ENCODE data around the gene GALNT8.
"Not testable (repeated sequence)": the region's sequence is repeated elsewhere in the genome, so short reads cannot be mapped to it uniquely, and the experiment has no call there.

GALNT8 gene

DNA sequence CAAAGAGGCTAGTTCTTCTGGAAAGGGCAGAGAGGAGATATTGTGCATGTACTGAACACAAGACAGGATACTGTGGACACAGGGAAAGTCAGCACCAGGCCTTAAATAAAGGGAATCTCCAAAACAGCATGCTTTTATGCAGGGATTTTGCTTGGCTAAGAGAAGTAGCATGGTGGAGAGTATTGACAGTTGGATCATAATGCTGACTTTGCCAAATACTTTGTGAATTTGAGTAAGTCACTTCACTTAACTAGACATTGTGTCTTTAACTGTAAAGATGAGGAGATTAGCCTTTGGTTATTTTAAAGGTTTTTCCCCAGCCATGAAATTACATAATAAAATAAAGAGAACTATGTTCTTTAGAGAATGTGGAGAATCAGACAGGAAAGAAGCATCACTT is 24.5 kb downstream of the GALNT8 start:
- no peak for DNase-seq

DNA sequence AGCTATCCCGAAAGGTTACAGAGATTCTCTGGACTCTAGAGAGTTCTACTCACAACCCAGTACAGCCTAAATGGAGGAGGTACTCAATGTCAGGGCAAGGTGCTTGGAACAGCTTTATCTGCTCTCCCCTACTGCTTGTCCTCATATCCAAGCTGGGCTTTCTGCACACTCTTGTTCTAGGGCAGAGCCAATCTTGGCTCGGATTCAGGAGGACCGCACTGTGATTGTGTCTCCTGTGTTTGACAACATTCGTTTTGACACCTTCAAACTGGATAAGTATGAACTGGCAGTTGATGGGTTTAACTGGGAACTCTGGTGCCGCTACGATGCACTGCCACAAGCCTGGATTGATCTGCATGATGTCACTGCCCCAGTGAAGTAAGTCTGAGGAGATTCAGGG is 25.0 kb downstream of the GALNT8 start:
- DNase-seq: no peak

DNA sequence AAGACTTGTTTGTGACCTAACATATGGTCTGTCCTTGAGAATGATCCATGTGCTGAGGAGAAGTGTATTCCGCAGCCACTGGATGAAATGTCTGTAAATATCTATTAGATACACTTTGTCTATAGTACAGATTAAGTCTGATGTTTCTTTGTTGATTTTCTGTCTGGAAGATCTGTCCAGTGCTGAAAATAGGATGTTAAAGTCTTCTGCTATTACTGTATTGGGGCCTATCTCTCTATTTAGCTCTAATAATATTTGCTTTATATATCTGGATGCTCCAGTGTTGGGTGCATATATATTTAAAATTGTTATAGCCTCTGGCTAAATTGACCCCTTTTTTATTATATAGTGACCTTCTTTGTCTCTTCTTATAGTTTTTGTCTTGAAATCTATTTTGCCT is 31.5 kb downstream of the GALNT8 start:
- not testable (repeated sequence) for DNase-seq

DNA sequence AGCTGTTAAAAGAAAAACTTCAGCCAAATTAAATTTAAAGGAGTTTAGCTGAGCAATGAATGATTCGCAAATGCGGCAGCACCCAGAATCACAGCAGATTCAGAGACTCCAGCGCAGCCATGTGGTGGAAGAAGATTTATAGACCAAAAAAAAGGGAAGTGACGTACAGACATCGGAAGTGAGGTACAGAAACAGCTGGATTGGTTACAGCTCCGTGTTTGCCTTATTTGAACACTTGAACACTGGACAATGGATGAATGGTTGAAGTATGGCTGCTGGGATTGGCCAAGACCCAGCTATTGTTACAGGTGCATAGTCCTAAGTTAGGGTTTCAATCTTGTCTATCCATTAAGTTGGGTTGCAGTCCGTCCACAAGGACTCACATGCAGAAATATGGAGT is 42.6 kb downstream of the GALNT8 start:
- DNase-seq: no peak

DNA sequence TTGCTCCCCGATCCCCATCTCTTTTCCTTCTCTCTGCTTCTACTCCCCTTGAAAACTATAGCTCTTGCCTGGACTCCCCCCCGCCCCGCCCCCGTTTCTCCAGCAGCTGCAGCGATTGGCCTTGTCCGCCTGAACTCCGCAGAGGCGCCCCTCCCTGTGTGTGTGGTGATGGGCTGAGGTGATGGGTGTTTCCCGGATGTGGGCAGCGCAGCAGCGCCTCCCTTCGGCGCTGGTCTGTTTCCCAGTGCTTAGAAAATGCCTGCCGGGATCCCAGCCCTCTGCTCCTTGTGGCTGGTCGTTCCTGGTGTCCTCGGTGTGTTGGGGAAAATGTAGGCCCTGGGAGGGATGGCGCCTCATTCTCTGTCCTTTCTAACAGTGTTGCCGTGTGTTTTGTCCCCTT is 43.3 kb downstream of the GALNT8 start:
- no peak for DNase-seq

DNA sequence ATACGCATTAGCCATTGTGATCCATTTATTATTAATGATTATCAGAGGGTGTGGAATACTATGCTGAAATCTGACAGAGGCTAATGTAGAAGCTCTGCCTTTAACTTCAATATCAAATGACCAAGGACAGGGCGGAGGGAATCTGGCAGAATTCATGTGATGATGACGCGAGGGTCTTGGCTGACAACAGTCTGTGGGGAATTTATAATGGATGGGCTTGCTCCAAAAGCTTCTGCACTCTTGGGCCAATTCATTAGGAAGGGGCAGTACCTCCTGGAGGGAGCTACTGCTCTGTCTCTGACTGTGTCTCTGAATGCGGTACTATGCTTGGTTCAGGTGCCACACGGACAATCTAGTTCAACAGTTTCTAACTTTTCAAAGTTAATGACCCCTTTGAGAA is 46.2 kb downstream of the GALNT8 start:
- DNase-seq: no peak

DNA sequence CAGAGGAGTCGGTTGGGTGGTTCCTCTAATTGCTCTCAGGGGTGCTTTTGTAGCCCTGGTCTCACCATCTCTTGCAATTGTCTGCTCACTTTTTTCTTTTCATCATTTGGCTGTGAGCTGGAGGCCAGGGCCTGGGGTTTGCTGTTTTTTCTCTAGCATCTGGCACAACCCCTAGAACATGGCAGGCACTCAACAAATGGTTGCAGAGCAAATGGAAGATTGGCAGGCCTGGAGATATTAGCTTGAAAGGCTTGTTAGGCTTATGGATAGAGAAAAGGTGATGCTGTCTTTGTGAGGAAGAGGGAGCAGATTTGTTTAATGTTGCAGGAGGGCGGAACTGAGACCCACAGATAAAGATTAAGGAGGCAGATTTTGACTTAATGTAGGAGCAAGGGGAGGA is 47.0 kb downstream of the GALNT8 start:
- no peak for DNase-seq

DNA sequence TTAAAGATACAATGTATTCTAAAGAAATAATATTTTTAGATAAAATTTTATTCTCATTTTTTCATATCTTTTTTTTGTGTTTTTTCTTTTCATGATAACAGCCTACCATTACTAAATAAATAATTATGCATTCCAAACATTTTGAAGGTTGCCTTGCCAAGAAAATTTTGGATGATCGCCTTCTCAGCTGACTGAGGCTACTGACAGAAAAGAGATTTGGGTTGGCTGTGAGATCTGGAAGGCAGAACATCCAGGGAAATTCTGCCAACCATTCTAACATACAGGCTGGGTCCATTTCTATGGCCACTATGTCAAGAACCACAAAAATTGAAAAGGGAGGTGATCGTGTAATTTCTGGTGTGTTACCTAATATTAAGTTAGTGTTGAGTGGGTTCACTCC is 48.1 kb downstream of the GALNT8 start:
- no peak for DNase-seq

DNA sequence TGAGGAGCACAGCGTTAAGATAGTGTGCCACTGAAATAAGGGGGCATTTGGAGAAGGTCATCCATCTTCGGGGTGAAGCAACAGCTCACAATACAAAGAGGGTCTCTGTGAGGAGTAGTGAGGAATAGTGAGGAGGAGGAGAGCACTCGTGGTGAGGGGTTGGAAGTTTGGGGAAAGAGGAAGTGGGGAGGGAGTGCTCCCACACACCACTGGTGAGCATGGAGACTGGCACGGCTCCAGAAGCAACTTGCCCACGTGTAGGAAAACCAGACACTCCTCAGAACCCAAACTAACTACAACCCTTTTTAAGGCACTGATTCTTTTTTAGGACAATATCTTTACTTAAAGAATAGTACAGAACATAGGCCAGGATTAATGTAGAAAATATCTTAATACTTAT is 48.9 kb downstream of the GALNT8 start:
- DNase-seq: no peak

DNA sequence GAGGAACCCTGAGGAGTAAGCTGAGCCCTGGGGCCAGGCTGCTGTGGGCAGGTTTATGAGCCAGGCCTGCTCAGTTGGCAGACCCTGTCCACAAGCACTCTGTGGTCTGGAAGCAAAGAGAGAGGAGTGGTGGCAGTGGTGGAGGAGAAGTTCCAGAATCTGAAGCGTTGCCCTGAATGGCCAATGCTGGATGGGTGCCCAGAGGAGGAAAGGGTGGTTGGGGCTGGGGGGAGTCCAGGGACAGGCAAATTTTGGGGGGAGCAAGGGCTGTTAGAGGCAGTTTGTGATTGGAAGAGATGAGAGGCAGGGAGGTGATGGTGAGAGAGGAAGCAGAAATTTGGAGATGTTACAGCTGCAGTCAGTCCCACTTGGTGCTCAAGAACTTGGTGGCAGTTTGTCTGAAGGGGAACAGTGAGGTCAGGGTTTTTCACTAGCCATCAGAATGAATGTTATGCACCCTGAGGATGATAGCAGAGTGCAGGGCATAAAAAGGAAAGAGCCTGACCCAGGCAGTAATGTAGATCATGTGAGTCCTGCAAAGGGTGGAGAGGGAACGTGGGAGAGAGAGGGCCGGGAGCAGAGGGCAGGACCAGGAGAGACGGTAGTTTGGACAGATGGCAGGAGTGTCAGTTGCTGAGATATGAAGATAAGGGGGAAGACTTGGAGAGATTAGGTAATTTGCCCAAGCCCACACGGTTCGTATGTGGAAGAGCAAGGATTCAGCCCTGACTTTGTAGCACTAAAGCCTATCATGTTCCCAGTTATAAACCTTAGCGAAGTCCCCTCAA is 51.2 kb downstream of the GALNT8 start:
- no peak for DNase-seq

DNA sequence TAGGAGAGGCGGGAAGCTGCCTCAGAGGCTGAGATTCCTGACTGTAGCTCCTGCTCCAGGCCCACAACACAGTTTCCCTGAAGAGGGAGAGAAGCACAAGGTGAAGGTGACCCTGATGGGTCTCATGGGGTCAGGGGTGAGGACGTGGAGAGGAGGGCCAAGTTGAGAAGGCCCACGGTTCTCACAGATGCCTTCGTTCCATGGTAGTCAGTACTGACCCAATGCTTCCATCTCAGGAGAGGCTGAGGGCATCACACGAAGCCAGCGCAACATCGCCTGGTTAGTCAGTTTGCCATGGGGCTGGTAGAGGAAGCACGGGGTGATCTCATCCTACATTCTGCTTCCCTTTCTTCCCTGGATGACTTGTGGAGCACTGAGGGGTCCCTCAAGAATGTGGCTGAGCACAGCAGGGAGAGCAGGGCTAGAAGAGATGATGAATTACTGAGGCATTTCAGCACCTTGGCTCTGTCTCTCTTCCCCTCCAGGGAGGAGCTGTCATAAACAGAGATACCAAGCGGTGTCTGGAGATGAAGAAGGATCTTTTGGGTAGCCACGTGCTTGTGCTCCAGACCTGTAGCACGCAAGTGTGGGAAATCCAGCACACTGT is 51.9 kb downstream of the GALNT8 start:
- DNase-seq: no peak

DNA sequence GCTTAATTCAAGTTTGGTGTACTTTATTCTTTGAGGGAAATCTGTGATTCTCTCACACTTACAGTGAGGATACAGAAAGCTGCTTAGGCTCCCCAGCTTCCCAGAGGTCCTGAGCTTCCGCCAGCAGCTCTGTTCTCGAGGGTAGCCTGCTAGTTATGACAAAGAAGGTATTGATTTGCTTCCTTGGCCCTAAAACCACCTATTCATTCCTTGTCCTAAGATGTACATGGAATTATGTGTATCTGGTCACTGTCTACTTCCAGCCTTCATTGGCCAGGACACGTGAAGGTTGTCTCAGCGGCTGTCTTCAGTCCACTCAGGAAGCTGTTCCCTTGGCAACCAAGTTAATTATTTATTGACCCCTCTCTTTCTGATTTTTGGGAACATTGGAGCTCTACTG is 55.7 kb downstream of the GALNT8 start:
- DNase-seq: no peak

DNA sequence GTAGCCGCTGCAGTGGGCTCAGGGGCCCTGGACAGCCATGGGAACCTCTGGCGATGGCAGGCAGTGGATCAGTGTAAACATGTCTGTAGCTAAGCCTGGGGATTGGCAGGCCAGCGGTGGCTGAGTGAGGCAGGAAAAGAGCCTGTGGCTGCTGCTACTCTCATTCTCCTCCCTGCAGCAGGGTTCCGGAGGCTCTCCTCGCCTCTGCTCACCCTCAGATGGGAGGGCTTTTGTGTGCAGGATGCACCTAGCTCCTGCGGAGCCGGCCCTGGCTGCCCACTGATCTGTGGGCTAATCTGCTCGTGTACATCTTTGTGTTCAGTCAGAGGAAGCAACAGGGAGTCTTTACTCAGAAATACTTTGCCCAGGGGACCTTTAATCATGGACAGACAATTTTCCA is 59.5 kb downstream of the GALNT8 start:
- no peak for DNase-seq

DNA sequence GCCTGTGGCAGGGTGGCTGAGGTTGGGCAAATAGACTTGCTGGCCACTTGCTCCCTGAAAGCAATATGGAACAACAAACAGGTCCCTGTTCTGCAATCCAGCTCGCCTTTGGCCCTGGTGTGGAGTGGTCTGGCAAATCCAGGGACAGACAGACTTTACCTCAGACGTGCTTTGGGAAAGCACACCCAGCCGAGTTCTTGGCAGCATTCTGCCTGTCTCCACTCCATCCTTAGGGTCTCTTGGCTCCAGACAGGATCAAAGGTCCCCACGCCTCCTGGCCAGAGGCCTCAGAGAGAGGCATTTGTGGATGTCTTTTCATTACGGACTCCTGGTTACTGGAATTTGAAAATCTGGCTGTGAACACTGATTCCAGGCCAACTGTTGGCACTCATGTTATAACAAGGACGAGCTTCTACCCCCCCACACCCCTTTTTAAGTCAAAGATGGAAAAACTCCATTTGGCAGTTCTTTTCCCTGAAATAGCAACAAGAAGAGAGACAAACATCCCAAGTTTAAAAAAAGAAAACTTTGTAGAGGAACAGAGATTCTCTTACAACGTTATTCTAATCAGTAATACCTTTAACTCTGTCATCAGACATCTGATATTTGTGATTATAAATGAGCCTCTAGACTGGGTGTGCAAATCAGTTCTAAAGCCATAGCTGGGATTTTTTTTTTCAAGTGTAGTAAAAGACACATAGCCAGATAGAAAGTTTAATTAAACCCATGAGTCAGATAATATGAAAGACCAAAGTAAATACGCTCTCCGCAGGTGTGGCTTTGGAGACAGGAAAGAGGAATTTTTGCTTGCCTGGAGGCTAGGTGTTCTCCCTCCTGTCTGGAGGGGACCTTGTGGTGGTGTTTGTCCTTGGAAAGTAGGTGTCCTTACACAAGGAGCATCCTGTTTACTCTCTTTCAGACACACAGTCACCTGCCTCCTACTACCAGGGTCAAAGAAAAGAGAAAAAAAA is 60.7 kb downstream of the GALNT8 start:
- no peak for DNase-seq

DNA sequence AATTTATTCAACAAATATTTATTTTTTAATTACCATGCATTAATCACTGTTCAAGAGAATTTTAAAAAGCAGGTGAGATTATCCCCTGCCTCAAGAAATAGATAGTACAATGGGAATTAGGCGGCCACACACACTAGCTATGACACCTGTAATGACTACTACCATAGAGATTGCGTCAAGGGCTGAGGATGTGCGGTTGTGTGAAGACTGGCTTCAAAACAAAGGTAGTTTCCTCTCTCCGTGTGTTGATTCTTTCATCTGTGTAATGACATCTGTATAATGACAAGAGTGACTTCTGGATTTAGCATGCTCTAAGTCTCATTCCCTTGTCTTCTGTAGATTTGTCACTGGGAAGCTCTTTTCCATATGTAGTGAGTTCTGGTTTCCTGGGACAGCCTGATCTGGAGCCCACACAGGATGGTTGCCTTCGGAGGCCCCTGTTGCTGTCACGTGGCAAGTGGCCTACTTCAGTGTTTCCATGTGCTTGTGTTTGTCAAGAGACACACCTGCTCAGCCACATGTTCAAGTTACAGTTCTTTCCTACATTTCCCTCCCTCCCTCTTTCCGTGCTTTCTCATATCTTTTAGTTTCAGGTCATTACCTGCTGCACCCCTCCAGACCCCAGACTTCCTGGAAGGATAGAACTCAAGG is 64.3 kb downstream of the GALNT8 start:
- no peak for DNase-seq

DNA sequence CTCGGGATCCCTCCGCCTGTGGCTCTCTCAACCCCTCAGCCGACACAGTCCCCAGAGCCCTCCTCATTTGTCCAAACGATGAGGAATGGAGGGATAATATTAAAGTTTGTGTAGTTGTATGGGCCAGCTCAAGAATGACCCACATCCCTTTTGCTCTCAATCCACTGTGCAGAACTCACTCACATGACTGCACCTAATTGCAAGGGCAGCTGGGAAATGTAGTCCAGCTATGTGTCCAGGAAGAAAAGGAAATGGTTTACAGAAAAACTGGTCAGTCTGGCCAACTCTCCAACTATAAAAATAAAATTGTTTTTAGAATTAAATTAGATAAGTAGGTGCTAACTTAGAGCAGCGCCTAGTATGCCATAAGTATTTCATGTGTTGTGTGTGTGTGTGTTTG is 66.6 kb downstream of the GALNT8 start:
- DNase-seq: no peak

DNA sequence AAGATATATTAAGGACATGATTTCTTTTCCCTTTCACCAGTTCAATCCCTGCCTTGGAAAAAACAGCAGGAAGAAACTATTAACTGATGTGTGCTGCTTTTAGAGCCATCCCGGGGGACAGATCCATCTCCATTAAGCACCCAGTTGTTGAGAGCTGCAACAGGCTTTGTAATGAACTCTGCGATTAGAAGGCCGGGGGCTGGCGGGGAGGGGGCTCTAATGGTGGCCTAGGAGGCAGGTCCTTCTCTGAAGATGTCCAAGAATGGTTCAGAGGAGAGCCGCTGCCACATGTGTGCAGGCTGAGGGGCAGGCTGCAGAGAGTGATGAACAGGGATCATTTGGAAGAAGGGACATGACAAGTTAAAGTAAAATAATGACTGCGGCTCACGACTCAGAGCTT is 67.8 kb downstream of the GALNT8 start:
- DNase-seq: no peak

DNA sequence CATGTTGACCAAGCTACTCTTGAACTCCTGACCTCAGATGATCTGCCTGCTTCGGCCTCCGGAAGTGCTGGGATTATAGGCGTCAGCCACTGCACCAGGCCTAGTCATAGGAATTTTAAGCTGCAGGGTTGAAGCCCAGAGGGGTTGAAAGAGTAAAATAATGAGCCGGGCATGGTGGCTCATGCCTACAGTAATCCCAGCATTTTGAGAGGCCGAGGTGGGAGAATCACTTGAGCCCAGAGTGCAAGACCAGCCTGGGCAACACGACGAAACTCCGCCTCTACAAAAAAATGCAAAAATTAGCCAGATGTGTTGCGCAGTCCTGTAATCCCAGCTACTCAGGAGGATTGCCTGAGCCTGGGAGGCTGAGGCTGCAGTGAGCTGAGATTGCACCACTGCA is 69.6 kb downstream of the GALNT8 start:
- DNase-seq: no peak

DNA sequence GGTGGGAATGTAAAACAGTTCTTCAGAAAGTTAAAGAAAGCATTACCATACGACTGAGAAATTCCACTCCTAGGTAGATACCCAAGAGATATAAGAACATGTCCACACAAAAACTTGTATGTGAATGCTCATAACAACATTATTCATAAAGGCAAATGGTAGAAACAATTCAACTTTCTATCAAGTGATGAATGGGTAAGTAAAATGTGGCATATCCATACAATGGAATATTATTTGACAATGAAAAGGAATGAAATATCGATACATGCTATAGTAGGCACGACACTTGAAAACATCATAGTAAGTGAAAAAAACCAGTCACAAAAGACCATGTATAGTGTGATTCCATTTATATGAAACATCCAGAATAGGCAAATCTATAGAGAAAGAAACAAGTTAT is 71.3 kb downstream of the GALNT8 start:
- DNase-seq: no peak

DNA sequence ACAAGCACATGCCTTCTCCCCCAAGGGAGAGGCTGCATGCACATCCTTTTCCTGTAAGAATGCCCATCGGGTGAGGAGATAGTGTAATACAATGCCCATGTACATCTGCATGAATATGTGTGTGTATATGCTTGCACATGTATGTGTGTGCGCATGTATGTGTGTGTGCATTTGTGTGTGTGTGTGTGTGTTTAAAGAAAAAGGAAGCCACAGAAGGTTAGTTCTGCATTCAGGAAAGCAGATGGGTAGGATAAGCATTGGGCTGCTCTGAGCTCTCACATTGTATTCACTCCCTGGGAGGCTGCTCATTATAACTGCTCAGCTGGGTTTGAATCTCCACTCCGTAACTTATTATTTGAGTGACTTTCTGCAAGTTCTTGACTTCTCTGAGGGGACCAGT is 74.3 kb downstream of the GALNT8 start:
- no peak for DNase-seq

DNA sequence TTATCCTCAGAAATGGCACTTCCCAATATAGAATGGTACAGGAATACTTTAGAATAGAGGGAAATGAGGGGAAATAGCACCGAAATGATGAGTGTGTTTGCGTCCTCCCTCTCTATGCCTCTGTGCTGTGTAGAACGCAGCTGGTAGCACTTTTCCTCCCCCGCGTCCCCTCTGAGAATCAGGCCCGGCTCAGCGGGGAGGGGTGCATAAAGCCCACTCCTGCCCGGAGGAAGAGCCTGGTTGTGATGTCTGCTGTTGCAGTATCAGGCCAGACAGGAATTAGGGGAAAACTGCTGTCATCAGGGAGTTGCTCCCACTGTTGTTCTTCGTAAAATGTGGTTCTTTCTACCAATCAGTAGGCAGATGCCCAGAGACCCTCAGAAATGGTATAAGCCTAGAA is 76.0 kb downstream of the GALNT8 start:
- DNase-seq: no peak

DNA sequence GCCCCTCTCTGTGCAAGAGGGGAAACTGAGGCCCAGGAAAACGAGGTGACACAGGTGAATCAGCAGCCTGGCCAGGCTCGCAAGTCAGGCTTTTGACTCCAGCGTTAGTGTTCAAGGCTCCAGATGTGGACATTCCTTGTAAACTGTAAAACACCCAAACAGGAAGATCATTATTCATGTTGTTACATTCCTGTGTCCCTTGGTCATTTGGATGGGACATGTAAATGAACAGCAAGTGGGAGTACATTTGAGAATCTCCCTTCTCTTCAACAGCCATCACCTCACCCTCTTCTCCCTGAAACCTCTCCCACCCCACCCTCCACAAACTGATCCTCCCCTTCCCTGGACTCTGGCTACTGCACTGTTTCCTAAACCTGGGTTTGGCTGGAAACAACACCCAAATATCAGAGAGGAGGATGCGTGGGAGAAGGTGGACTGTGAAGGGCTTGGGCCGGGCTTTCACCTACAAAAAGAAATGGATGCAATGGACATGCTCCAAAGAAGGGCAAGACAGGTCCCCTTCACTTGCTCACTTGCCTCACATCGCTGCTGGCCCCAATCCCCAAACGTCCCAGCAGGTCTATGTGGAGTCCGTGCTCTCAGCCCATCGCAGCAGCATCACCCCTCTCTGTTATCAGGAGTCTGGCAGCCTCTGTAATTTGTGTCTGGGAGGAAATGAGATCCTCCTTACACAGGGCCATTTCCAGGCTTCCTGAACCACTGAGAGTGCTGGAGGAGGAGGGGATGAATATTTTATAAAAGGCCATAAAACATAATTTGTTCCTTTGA is 76.7 kb downstream of the GALNT8 start:
- no peak for DNase-seq
